Brain microvascular endothelial cell (primary cell): ENCODE results near the gene TRABD2B.

Source experiments
- DNase-seq: peaks from one replicate; pipeline ENCODE4 v3.0.0-alpha.2; 2020
- H3K27ac ChIP-seq: fragments of 250-450 bp; sonication (Bioruptor Pico); 2 replicates; pipeline ENCODE4 v1.5.1; 2020; ENCODE audit warnings: mild to moderate bottlenecking, moderate library complexity
- H3K27me3 ChIP-seq: fragments of 250-450 bp; sonication (Bioruptor Pico); replicated peaks from 2 replicates; pipeline ENCODE4 v1.5.1; 2020; ENCODE audit warnings: mild to moderate bottlenecking
- H3K36me3 ChIP-seq: fragments of 250-450 bp; sonication (Bioruptor Pico); replicated peaks from 2 replicates; pipeline ENCODE4 v1.5.1; 2020; ENCODE audit warnings: mild to moderate bottlenecking
- H3K4me3 ChIP-seq: 2 replicates; pipeline ENCODE4 v1.5.1; 2011; ENCODE audit warnings: low read depth, mild to moderate bottlenecking, control low read depth, low read length, moderate library complexity
- CTCF ChIP-seq: IDR thresholded peaks from 2 replicates; pipeline ENCODE4 v1.5.1; 2011; ENCODE audit warnings: low read depth, mild to moderate bottlenecking, moderate library complexity, low read length, control low read depth, inconsistent platforms; ENCODE audit errors: missing control alignments
- in situ Hi-C: cut with HindIII; loops from 2 replicates; pipeline ENCODE4 v1.10.0; 2017; ENCODE audit warnings: low sequenced_read_pairs, low pct_ligation_motif_present

The TRABD2B gene

GRCh38 chr1:47808612-47809011 lies 188.6 kb downstream of the TRABD2B start:
- TF ChIP-seq CTCF: no peak
- Histone ChIP-seq H3K36me3 (no peaks in the 10 kb centered on the region), H3K27me3 (peaks cover 4% of the 10 kb centered on the region), H3K27ac (no peak overlapping the region), H3K4me3 (no peak overlapping the region)
- DNase-seq: no peak
- in situ Hi-C loops: no loop called here

- no peaks in the 10 kb centered on the region for H3K36me3 ChIP-seq
- TF ChIP-seq CTCF: no peak
- no peaks in the 10 kb centered on the region for H3K27me3 ChIP-seq
- no peak overlapping the region for H3K4me3 ChIP-seq
- no peak overlapping the region for H3K27ac ChIP-seq
- in situ Hi-C loops: no loop called here
- DNase-seq: no peak
Observed at GRCh38 chr1:47805921-47806361, 191.2 kb downstream of the TRABD2B start.

GRCh38 chr1:47805018-47805417 lies 192.2 kb downstream of the TRABD2B start:
- DNase-seq: no peak
- H3K36me3 ChIP-seq: no peaks in the 10 kb centered on the region
- no peak overlapping the region for H3K27ac ChIP-seq
- in situ Hi-C loops: no loop called here
- no peak for TF ChIP-seq CTCF
- H3K27me3 ChIP-seq: no peaks in the 10 kb centered on the region
- H3K4me3 ChIP-seq: no peak overlapping the region

- TF ChIP-seq CTCF: no peak
- in situ Hi-C loops: no loop called here
- Histone ChIP-seq H3K36me3 (no peaks in the 10 kb centered on the region), H3K27ac (no peak overlapping the region), H3K4me3 (no peak overlapping the region), H3K27me3 (no peaks in the 10 kb centered on the region)
- DNase-seq: no peak
Observed at GRCh38 chr1:47803815-47804501, 193.2 kb downstream of the TRABD2B start.

- in situ Hi-C loops: no loop called here
- Histone ChIP-seq H3K27ac (no peak overlapping the region), H3K27me3 (no peaks in the 10 kb centered on the region), H3K36me3 (no peaks in the 10 kb centered on the region), H3K4me3 (no peak overlapping the region)
- TF ChIP-seq CTCF: no peak
- no peak for DNase-seq
Observed at GRCh38 chr1:47797575-47797974, 199.6 kb downstream of the TRABD2B start.

- no peak for TF ChIP-seq CTCF
- no peaks in the 10 kb centered on the region for H3K36me3 ChIP-seq
- H3K27ac ChIP-seq: no peak overlapping the region
- in situ Hi-C loops: no loop called here
- no peaks in the 10 kb centered on the region for H3K27me3 ChIP-seq
- no peak for DNase-seq
- no peak overlapping the region for H3K4me3 ChIP-seq
Observed at GRCh38 chr1:47796626-47797025, 200.6 kb downstream of the TRABD2B start.
